Astrocyte of the hippocampus (primary cell): Measurements from ENCODE around the gene RET.

Source experiments
- DNase-seq: peaks from one replicate; pipeline ENCODE4 v3.0.0; 2011; ENCODE audit warnings: low read depth, low spot score

The RET gene

GRCh38 chr10:43108951-43109350, 32.1 kb downstream of the RET start:
- no peak for DNase-seq

DNA sequence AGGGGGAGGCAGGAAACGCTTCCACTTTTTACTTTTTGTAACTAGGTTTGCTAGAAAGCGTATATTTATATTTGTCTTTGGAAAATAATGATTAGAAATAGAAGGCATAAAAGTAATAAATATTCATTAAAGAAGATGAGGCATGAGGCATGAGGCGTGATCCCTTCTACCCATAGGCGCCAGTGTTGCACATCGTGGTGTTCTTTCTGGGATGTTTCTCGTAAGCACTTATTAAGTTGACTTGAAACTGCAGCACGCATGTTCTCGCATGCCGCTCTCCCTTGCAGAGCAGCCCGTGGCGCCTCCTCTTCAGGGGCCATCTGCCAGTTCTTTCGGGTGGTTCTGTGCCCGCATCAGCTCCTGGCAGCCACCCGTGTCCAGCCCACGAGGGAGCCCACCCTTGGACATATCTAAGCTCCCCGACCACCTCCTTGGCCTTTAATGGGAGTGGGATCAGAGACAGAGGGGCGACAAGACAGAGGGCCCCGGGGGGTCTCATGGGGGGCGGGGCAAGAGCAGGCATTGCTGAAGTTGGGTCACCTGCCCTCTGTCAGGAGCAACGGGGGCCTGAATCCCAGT, 32.9 kb downstream of the RET start:
- no peak for DNase-seq

DNA sequence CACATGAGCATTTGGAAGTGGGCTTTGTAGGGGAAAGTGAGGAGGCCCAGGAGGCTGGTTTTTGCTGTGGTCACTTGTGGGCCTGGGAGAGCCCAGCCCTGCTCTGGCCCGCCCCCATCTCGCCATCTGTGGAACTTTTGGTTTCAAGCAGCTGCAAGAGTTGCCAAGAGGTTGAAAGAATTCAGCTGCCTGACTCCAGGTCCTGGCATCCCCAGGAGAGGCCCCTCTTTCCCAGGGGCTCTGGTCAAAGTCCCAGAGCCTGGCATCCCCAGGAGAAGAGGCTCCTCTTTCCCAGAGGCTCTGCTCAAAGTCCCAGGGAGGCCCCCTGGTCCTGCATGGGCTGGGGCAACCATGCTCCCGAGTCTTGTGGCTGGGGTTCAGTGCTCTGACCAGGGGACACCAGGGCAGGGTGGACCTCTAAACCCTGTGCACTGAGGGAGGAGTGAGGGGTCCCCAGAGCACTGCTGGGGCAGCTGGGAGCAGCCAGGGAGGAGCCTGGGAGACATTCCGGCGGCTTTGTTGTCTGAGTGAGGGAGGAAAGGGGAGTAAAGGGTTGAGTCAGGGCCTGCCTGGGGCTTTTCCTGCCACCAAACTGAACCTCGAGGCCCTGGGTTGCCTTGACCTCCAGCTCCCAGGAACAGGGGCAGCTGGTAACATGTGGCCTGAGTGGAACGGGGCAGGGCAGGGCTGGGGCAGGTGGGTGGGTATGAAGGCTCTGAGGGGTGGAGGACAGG, 33.6 kb downstream of the RET start:
- peak; percentile 52 for DNase-seq

GRCh38 chr10:43111101-43111500, 34.2 kb downstream of the RET start:
- no peak for DNase-seq

GRCh38 chr10:43111921-43112607, 35.2 kb downstream of the RET start:
- DNase-seq: no peak

GRCh38 chr10:43112608-43112961, 35.7 kb downstream of the RET start:
- no peak for DNase-seq

DNA sequence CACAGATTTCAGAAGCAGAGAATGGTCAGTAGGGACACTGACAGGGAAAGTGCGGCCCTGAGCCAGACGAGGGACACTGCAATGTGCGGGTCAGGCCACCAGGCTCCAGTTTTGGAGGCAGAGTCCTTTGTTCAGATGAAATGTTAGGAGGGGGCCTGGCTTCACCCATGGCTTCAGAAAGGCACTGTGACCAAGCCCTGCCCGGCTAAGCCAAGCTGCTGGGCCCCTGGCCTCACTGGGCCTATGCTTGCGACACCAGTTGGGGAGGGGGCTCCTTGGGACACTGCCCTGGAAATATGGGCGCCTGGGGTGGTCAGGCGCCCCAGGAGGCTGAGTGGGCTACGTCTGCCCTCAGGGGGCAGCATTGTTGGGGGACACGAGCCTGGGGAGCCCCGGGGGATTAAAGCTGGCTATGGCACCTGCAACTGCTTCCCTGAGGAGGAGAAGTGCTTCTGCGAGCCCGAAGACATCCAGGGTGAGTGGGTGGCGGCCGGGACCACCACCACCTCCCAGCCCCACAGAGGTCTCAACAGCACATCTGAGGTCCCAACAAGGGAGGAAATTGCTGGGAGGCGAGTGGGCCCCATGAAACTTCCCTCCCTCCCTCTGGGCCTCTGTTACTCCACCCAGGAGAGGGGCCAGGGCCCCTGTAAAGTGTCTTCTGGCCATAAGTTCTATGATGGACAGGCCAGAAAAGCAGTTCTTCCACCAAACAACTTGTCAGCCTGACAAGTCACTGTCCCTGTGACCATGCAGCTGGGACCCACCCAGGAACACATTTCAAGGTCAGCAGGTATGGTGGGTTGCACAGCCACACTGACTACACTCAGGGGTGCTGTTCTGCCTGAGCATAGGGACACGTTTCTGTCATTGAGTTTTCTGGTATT, 36.6 kb downstream of the RET start:
- no peak for DNase-seq

DNA sequence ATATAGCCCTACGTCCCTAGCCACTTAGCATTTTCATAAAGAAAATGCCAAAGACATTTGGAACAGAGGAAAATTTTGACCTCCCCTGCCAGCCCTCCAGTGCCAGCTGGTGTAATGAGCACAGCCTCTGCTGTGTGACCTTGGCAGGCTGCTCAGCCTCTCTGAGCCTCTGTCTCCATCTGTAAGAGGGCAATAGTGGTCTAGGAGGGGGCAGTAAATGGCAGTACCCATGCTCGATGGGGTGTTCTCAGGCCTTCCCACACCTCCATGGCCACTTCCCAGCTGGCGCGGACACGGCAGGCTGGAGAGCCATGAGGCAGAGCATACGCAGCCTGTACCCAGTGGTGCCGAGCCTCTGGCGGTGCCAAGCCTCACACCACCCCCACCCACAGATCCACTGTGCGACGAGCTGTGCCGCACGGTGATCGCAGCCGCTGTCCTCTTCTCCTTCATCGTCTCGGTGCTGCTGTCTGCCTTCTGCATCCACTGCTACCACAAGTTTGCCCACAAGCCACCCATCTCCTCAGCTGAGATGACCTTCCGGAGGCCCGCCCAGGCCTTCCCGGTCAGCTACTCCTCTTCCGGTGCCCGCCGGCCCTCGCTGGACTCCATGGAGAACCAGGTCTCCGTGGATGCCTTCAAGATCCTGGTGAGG, 37.3 kb downstream of the RET start:
- no peak for DNase-seq

DNA sequence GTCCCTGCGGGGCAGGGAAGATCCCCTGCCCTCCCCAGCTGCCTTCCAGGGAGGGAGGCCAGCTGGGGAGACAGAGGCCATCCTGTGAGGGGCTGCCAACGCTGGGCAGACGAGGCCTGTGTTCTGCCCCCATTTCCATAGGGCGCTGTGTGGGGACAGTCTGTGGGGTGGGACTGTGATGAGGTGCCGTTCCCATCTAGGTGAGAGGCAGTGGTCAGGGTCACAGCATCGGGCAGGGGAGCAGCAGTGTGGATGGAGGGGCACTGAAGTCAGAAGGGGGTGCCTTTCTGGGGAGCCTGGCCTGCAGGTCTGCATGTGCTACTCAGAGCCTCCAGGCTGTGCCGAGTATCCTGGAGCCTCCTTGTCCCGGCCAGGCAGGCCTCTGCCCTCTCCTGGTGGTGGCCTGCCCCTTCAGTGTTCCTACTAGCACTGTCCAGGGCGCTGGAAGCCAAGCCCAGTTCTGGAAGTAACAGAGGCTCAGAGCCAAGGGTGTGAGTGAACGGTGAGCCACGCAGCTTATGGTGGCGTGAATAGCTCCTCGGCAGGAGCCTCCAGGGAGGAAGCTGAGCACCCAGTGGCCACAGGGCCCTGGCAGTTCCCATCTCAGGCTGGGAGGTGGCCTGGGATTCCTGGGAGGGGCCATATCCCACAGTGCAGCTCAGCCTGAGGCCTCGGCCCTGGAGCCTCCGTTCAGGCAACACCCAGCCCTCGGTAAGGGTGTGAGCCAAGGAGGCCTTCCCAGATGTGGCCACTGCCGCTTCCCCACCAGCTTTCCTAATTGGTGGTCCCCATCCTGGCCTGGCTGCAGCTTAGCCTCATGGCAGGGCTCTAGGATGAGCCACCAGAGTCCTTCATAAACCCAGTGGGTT, 38.1 kb downstream of the RET start:
- DNase-seq: no peak

DNA sequence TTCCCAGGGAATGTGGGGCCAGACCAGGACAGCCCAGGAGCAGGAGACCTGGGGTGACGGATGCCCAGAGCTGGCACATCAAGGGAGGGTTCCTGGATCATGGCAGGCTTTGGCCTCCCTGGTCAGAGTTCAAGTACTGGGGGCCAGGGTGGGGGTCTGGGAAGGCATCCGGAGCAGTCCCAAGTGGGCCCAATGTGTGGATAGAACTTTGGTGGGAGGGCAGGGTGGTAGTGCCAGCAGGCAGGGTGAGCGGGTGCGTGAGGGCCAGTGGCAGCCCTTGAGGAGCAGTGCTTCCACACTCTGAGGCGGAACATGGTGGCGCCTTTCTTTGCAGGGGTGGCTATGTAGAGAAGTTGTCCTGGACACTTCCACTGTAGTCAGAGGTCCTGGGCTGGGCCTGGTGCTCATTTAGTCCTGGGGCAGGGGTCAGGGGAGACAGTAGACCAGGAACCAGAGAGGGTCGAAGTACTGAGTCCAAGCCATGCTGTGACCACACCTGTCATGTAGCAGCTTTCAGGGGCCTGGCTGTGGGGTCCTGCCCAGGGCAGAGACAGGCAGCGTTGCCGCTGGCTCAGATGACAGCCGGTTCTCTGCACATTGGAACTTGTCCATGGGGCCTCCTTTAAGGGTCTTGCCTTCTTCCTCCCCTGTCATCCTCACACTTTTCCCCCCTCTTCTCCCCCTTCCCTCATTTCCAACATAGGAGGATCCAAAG, 39.2 kb downstream of the RET start:
- no peak for DNase-seq

DNA sequence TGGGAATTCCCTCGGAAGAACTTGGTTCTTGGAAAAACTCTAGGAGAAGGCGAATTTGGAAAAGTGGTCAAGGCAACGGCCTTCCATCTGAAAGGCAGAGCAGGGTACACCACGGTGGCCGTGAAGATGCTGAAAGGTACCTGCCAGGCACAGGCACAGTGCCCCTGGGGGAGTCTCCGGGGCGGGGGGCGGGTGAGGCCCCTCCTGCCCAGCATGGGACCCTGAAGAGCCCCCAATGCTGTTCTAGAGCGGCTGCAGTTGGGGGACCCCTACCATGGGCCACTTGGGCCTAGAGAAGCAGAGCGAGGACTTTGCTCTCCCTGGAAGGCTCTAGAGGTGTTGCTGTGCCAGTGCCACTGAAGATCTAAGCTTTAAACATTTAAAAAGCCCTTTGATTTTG, 39.7 kb downstream of the RET start:
- DNase-seq: no peak

GRCh38 chr10:43117031-43117776, 40.3 kb downstream of the RET start:
- DNase-seq: no peak

GRCh38 chr10:43117777-43118583, 41.1 kb downstream of the RET start:
- DNase-seq: no peak

GRCh38 chr10:43118631-43119415, 42.0 kb downstream of the RET start:
- no peak for DNase-seq

- DNase-seq: no peak
Measured at GRCh38 chr10:43119416-43120115, 42.7 kb downstream of the RET start.

- no peak for DNase-seq
Measured at GRCh38 chr10:43120116-43120928, 43.5 kb downstream of the RET start.
